Uterus (tissue), 4 donors: Measurements from ENCODE around the gene CDKN2A. TPM values are rescaled to one million over a fixed set of nuclear protein-coding genes. Genes with fewer than 3 reads are reported as not detected.

ENCODE experiments used
- DNase-seq, 2 donors: peaks; one replicate each; pipeline ENCODE4 v3.0.0-alpha.2; 2019 to 2020
- H3K27ac ChIP-seq, 2 donors: fragments of 200-600 bp; sonication (generic); 1 replicate in 1 of 2; 2 replicates in 1 of 2; pipeline ENCODE4 v1.5.1; 2016 to 2018
- H3K27me3 ChIP-seq, 2 donors: fragments of 200-600 bp; sonication (generic); one replicate each; pipeline ENCODE4 v1.5.1; 2018 to 2019; ENCODE audit warnings: control low read depth in 1 of 2
- H3K36me3 ChIP-seq, 2 donors: fragments of 200-600 bp; sonication (generic); one replicate each; pipeline ENCODE4 v1.5.1; 2019; ENCODE audit warnings: control low read depth in 1 of 2
- H3K4me1 ChIP-seq, 2 donors: fragments of 200-600 bp; sonication (generic); one replicate each; pipeline ENCODE4 v1.5.1; 2018 to 2019; ENCODE audit warnings: control low read depth in 1 of 2
- H3K4me3 ChIP-seq, 2 donors: fragments of 200-600 bp; sonication (generic); 1 replicate in 1 of 2; 2 replicates in 1 of 2; pipeline ENCODE4 v1.5.1; 2018 to 2019; ENCODE audit warnings: mild to moderate bottlenecking in 1 of 2
- H3K9me3 ChIP-seq, 2 donors: fragments of 200-600 bp; sonication (generic); one replicate each; pipeline ENCODE4 v1.5.1; 2019; ENCODE audit warnings: control low read depth in 1 of 2
- POLR2A ChIP-seq, 2 donors: fragments of 450-650 bp; IDR thresholded peaks; one replicate each; pipeline ENCODE4 v1.6.1; 2016; ENCODE audit warnings: antibody characterized with exemption in 2 of 2, mild to moderate bottlenecking in 1 of 2, moderate library complexity in 1 of 2
- intact Hi-C: fragments of 100-400 bp; cut with DNase I; formaldehyde crosslinking; loops from one replicate; pipeline ENCODE4 v1.15.1; 2023; ENCODE audit warnings: low total_unique reads
- total RNA-seq, 4 donors: library from RNA; depleted of rRNA in 3 of 4; stranded (reverse); fragments of >200 nt in 3 of 4; gene quantifications; one replicate each; pipeline versions ENCODE4 v1.1.0 to v1.2.4, GENCODE V29; 2014 to 2023
- TF ChIP-seq, protein P1 (sequence below), 4 experiments: fragments of 200-600 bp in 2 of 4; fragments of 450-650 bp in 2 of 4; sonication (generic) in 2 of 4; IDR thresholded peaks; one replicate each; pipeline ENCODE4 v1.5.1; 2016 to 2019; ENCODE audit warnings: antibody characterized with exemption in 4 of 4, mild to moderate bottlenecking in 2 of 4, moderate library complexity in 1 of 4
- donor health status: DM: yes; HTN: yes; CAD: no.

The CDKN2A gene
- total RNA-seq, 4 donors from 2014 or later = 0.88 TPM; not detected in 3

DNA sequence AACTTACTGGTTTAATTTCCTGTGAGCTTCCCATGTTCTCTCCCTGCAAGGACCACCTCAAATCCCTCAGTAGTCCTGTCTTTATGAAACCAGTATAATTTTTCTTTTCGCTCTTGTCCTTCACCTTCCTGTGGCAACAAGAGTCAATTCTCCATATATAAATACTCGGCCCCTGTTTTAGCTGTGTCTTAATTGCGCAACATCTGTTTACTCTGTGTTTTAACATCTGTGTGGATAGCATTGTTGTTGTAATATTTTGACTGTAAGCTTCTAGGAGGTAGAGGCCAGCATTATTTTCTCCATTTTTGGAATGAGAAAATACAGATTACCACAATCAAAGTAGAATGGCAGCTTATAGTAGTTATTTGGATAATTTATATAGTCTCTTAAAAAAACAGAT lies 45.1 kb upstream of the CDKN2A start:
- no peak for TF ChIP-seq POLR2A (IDR thresholded peaks at IDR 0.05)
- TF ChIP-seq, protein P1, sequence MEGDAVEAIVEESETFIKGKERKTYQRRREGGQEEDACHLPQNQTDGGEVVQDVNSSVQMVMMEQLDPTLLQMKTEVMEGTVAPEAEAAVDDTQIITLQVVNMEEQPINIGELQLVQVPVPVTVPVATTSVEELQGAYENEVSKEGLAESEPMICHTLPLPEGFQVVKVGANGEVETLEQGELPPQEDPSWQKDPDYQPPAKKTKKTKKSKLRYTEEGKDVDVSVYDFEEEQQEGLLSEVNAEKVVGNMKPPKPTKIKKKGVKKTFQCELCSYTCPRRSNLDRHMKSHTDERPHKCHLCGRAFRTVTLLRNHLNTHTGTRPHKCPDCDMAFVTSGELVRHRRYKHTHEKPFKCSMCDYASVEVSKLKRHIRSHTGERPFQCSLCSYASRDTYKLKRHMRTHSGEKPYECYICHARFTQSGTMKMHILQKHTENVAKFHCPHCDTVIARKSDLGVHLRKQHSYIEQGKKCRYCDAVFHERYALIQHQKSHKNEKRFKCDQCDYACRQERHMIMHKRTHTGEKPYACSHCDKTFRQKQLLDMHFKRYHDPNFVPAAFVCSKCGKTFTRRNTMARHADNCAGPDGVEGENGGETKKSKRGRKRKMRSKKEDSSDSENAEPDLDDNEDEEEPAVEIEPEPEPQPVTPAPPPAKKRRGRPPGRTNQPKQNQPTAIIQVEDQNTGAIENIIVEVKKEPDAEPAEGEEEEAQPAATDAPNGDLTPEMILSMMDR (IDR thresholded peaks at IDR 0.05) = no peak
- H3K27me3 ChIP-seq = no peaks in the 10 kb centered on the region
- no peak overlapping the region for H3K27ac ChIP-seq
- intact Hi-C loops = no loop called here
- DNase-seq = no peak
- no peaks in the 10 kb centered on the region for H3K9me3 ChIP-seq
- H3K4me3 ChIP-seq = no peak overlapping the region
- no peaks in the 10 kb centered on the region for H3K36me3 ChIP-seq
- H3K4me1 ChIP-seq = no peaks in the 10 kb centered on the region

DNA sequence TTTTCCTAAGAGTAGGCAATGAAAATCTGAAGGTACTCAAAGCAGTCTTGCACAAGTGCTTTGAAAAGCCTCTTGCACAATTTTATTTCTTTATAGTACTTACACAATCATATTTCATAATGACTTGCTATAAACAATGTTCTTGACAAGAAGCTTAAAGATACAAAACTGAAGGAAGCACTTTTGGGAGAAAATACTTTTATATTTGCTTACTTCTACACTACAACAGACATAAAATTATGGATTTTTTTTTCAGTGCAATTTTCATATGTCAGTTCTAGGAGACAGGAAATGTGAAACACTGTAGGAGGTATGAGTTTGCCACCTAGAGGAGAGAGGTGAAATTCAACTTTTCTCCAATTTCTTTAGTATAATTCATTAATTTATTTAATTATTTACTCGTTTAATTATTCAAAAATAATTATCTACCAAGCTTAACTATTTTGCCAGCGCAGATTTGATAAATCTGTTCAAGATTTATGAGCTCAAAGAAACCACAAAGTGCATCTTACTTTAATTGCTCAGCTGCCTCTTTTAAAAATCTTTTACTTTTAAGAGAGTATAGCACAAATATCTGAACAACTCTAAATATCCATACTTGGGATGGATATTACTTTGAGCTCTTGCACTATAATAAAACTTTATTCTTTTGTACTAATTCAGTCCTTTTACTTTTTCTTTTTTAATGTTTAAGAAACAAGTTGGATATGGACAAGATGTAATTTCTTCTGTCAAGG lies 43.9 kb upstream of the CDKN2A start:
- H3K4me3 ChIP-seq = no peak overlapping the region
- H3K27me3 ChIP-seq = no peaks in the 10 kb centered on the region
- intact Hi-C loops = no loop called here
- no peaks in the 10 kb centered on the region for H3K36me3 ChIP-seq
- TF ChIP-seq POLR2A (IDR thresholded peaks at IDR 0.05) = no peak
- TF ChIP-seq, protein P1 (IDR thresholded peaks at IDR 0.05) = peak in 1 of 4 experiments; percentile 38
- no peaks in the 10 kb centered on the region for H3K4me1 ChIP-seq
- H3K27ac ChIP-seq = no peak overlapping the region
- no peak for DNase-seq
- H3K9me3 ChIP-seq = no peaks in the 10 kb centered on the region

DNA sequence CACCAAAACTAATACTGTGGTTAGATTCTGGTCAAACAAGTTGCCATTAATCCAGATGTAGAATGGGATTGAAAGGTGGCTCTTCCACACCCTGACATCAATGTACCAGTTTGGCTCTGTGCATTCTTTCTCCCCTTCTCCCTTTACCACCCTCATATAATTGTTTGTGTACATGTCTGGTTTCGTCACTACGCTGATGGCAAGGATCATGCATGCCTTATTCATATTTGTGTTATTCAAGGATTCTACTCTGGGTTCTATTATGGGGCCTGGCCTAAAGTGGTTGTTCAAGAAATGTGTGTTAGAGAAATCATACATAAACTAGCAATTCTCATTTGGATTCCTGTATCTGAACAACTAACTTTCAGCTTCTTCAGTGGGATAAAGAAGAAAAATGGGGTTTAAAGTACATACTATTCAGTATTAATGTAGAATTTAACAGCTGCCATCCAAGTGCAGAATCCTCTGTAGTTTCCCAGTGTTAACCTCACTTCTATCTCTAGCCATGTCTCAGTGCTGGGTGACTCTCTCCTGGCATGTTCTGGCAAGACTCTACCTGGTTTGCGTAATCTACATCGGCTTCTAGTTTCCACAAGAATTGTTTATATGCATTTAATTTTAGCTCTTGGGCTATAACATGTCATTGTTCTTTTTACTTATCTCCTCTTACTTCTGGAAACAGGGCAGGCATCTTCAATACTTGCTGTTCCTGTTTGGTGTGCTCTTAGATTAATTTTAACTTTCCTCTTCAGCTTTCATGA lies 42.9 kb upstream of the CDKN2A start:
- no peak overlapping the region for H3K27ac ChIP-seq
- TF ChIP-seq, protein P1 (IDR thresholded peaks at IDR 0.05) = no peak
- no peak for TF ChIP-seq POLR2A (IDR thresholded peaks at IDR 0.05)

DNA sequence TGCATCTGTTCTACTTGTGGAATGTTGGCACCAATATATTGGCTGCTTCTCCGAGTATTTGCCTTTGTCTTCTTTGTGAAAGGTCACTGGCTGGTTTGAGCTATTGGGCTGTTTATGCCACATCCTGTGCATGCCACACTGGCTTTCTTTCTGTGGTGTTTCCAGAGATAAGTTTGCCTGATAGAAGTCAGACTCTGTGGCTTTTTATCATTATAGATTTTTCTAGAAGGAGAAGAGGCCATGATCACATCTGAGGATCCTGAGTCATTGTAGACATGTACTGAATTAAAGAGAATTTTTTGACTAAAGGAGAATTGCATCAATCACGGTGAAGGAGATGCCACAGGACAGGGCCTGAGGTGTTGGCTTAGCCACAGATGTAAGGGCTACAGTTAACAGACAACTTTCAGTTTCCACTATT lies 41.4 kb upstream of the CDKN2A start:
- DNase-seq = no peak
- no peaks in the 10 kb centered on the region for H3K9me3 ChIP-seq
- H3K36me3 ChIP-seq = no peaks in the 10 kb centered on the region
- no peaks in the 10 kb centered on the region for H3K27me3 ChIP-seq
- intact Hi-C loops = no loop called here
- H3K4me3 ChIP-seq = no peak overlapping the region
- H3K4me1 ChIP-seq = no peaks in the 10 kb centered on the region
- TF ChIP-seq, protein P1 (IDR thresholded peaks at IDR 0.05) = no peak
- no peak for TF ChIP-seq POLR2A (IDR thresholded peaks at IDR 0.05)
- no peak overlapping the region for H3K27ac ChIP-seq

More for the DNA sequence above, 42.9 kb upstream of the CDKN2A start:
- no peak for DNase-seq
- intact Hi-C loops = no loop called here
- H3K36me3 ChIP-seq = no peaks in the 10 kb centered on the region
- H3K4me3 ChIP-seq = no peak overlapping the region
- H3K9me3 ChIP-seq = no peaks in the 10 kb centered on the region
- H3K27me3 ChIP-seq = no peaks in the 10 kb centered on the region
- no peaks in the 10 kb centered on the region for H3K4me1 ChIP-seq

DNA sequence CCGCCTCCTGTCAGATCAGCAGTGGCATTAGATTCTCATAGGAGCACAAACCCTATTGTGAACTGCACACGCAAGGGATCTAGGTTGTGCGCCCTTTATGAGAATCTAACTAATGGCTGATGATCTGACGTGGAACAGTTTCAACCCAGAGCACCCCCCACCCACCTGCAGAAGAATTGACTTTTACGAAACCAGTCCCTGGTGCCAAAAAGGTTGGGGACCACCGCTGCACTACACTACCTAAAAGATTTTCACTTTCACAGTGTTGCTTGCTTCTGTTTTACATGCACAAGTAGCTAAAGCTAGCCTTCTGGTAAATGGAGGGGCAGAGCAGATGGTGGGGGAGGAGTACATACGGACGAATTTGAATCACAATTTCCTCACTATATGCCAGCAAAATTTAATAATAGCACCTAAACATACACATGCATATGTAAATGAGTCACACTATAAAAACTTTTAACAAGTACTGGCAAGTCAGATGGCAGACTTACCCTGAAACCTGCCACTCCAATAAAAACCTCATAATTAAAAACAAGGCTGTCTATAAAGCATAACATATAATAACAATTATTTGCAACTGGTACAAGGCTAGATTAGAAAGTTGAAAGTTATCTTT lies 38.9 kb upstream of the CDKN2A start:
- H3K27ac ChIP-seq = no peak overlapping the region
- H3K27me3 ChIP-seq = no peaks in the 10 kb centered on the region
- H3K36me3 ChIP-seq = no peaks in the 10 kb centered on the region
- no peak for DNase-seq
- H3K4me1 ChIP-seq = no peaks in the 10 kb centered on the region
- TF ChIP-seq POLR2A (IDR thresholded peaks at IDR 0.05) = no peak
- TF ChIP-seq, protein P1 (IDR thresholded peaks at IDR 0.05) = no peak
- H3K4me3 ChIP-seq = no peak overlapping the region
- intact Hi-C loops = no loop called here
- H3K9me3 ChIP-seq = no peaks in the 10 kb centered on the region
